ENCODE data around the gene KRT82. TPM values are rescaled to one million over a fixed set of nuclear protein-coding genes. Genes with fewer than 3 reads are reported as not detected.
A peak's percentile ranks its signal among the peaks of the same experiment; 100 is the strongest.

The KRT82 gene
- polyA plus RNA-seq, 2 of the 4 experiments (the other 2 are of a cell fraction) = not detected

GRCh38 chr12:52392465-52393007 is 13.6 kb downstream of the KRT82 start:
- H3K4me3 ChIP-seq = no peak overlapping the region
- H3K27ac ChIP-seq = peak overlapping the region in 1 of 2 experiments; percentile 44; a peak in 2 of 6 replicates
- ChIA-PET CTCF (interaction anchor here (0.6 to 46.1 kb wide), 11 partner anchors 9 to 481 kb away, joined by 3 to 1221 read pairs (median 7); no protein-coding TSS in a partner anchor), POLR2A (no interaction called here)
- FAIRE-seq = no peak
- peaks cover 29% of the 10 kb centered on the region for H3K4me1 ChIP-seq
- 88% methylated on average over 7 of the region's 7 CpGs for WGBS (ENCODE audit: missing lambda C conversion rate)
- ATAC-seq = no peak
- TF ChIP-seq MAFK (IDR thresholded peaks at IDR 0.05; ENCODE audit: partially characterized antibody) (peak; percentile 41), CTCF (IDR thresholded peaks at IDR 0.05) (no peak)
- H3K9me3 ChIP-seq = no peaks in the 10 kb centered on the region
- no peak for DNase-seq (ENCODE audit: low read depth in 1 of 2, low spot score in 1 of 2)
- H3K4me2 ChIP-seq = no peak overlapping the region

GRCh38 chr12:52391618-52392002 is 14.5 kb downstream of the KRT82 start:
- ATAC-seq = peak in 1 of 2 experiments; percentile 5; a peak in 1 of 6 replicates

GRCh38 chr12:52390739-52391617 is 15.2 kb downstream of the KRT82 start:
- CTCF ChIA-PET = interaction anchor here (0.6 to 46.1 kb wide), 34 partner anchors 7 to 483 kb away, joined by 3 to 1221 read pairs (median 4); partner anchors contain the start of genes KRT5 and KRT80
- no peaks in the 10 kb centered on the region for H3K9me3 ChIP-seq
- POLR2A ChIA-PET = no interaction called here
- ATAC-seq = peak; percentile 69 to 87
- FAIRE-seq = no peak
- peak; percentile 58 to 62 for DNase-seq (ENCODE audit: low read depth in 1 of 2, low spot score in 1 of 2)
- TF ChIP-seq NR3C1 (IDR thresholded peaks at IDR 0.05) (no peak), CTCF (IDR thresholded peaks at IDR 0.05) (peak; percentile 61), SMC3 (IDR thresholded peaks at IDR 0.05) (peak; percentile 90), FOSL2 (IDR thresholded peaks at IDR 0.05) (no peak), FOSL2 (CRISPR knock-in tag; IDR thresholded peaks at IDR 0.05) (no peak), RNF2 (IDR thresholded peaks at IDR 0.05; ENCODE audit: borderline replicate concordance, low read depth) (no peak), GATA3 (IDR thresholded peaks at IDR 0.05; ENCODE audit: borderline replicate concordance) (no peak), RAD21 (conservative IDR thresholded peaks at IDR 0.05 in 1 of 2, IDR thresholded peaks at IDR 0.05 in 1 of 2) (peak; percentile 78 to 80)
- H3K4me3 ChIP-seq = no peak overlapping the region
- 53% methylated on average over 11 of the region's 11 CpGs for WGBS (ENCODE audit: missing lambda C conversion rate)
- H3K4me1 ChIP-seq = peaks cover 24% of the 10 kb centered on the region
- 0 out of 3 replicates have a peak overlapping the region, but pooled peaks have one; percentile 2 for H3K4me2 ChIP-seq
- H3K27ac ChIP-seq = peak overlapping the region; percentile 33 to 72; a peak in 5 of 6 replicates

More at GRCh38 chr12:52391618-52392002, 14.5 kb downstream of the KRT82 start:
- no peaks in the 10 kb centered on the region for H3K9me3 ChIP-seq
- H3K27ac ChIP-seq = peak overlapping the region; percentile 33 to 72; a peak in 4 of 6 replicates
- ChIA-PET POLR2A (no interaction called here), CTCF (interaction anchor here (0.6 to 46.1 kb wide), 28 partner anchors 8 to 482 kb away, joined by 3 to 1221 read pairs (median 5); partner anchors contain the start of genes KRT5 and KRT80)
- DNase-seq (ENCODE audit: low read depth in 1 of 2, low spot score in 1 of 2) = peak in 1 of 2 experiments; percentile 29
- TF ChIP-seq, protein P1, sequence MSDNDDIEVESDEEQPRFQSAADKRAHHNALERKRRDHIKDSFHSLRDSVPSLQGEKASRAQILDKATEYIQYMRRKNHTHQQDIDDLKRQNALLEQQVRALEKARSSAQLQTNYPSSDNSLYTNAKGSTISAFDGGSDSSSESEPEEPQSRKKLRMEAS (IDR thresholded peaks at IDR 0.05) = peak; percentile 49
- no peak for TF ChIP-seq FOSB (CRISPR knock-in tag; IDR thresholded peaks at IDR 0.05)
- 60% methylated on average over 4 of the region's 4 CpGs for WGBS (ENCODE audit: missing lambda C conversion rate)
- H3K4me3 ChIP-seq = no peak overlapping the region
- H3K4me2 ChIP-seq = 0 out of 3 replicates have a peak overlapping the region, but pooled peaks have one; percentile 2
- H3K4me1 ChIP-seq = peaks cover 29% of the 10 kb centered on the region
- no peak for FAIRE-seq
